Measurements from ENCODE around the gene DACT2.

DACT2 gene

DNA sequence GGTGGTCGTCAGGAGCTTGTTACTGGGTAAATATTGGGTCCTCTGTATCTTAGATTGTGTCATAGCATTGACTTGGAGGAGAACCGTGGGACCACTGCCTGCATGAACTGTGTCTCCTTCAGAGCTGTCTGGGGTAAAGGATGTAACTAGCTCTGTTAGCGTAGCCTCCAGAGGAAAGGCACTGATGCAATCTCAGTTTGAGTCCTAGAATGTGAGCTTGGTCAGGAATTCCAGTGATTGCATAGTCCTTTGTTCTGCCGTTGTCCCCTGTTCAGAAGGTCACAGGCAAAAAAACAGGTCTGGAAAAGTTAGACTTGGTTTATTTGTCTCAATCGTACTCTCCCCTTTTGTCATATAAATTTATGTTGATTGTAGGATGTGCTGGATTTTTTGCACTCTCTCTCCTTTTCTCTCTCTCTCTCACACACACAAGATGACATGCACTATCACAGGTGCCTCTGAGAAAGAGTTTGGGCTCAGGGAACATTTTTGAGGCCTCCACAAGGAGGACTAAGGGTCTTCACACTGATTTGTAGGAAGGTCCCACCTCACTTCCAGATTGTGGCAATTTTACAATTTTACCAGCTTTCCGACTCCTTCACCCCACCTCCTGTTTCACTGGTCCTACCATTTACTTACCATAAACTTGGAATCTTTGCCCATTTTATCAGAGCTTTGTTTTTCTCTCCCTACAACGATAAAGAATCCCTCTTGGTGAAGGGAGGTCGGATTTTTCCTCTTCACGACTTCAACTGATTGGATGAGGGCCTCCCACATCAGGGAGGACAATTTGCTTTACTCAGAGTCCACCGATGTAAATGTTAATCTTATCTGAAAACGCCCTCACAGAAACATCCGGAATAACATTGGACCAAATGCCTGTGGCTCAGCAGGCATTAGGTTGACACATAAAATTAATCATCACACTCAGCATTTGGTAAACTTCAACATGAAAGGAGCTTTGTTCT, 7.0 kb upstream of the DACT2 start:
- Histone ChIP-seq H3K36me3 (no peaks in the 10 kb centered on the region), H3K9me3 (ENCODE audit: severe bottlenecking) (no peaks in the 10 kb centered on the region), H3K27ac (no peak overlapping the region), H3K27me3 (ENCODE audit: insufficient read depth, low read depth, severe bottlenecking) (no peaks in the 10 kb centered on the region), H3K4me3 (ENCODE audit: low read depth, low read length) (no peak overlapping the region)
- DNase-seq, result no peak
- TF ChIP-seq, protein P1, sequence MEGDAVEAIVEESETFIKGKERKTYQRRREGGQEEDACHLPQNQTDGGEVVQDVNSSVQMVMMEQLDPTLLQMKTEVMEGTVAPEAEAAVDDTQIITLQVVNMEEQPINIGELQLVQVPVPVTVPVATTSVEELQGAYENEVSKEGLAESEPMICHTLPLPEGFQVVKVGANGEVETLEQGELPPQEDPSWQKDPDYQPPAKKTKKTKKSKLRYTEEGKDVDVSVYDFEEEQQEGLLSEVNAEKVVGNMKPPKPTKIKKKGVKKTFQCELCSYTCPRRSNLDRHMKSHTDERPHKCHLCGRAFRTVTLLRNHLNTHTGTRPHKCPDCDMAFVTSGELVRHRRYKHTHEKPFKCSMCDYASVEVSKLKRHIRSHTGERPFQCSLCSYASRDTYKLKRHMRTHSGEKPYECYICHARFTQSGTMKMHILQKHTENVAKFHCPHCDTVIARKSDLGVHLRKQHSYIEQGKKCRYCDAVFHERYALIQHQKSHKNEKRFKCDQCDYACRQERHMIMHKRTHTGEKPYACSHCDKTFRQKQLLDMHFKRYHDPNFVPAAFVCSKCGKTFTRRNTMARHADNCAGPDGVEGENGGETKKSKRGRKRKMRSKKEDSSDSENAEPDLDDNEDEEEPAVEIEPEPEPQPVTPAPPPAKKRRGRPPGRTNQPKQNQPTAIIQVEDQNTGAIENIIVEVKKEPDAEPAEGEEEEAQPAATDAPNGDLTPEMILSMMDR (IDR thresholded peaks at IDR 0.05; ENCODE audit: low read depth, low read length), result no peak

DNA sequence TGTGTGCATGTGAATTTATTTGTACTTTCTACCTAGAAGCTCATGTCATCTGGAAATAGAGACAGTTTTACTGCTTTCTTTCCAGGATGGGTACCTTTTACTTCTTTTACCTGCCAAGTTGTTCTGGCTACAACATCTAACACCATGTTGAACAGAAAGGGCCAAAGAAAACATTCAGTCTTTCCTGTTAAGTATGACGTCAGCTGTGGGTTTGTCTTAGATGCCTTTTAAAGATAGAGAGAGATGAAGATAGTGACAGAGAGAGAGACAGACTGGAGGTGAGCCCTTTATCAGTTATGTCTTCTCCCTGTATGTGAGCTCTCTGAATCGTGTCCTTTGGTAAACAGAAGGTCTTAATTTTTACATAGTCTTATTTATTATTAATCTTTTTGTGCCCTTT, 3.4 kb upstream of the DACT2 start:
- no peak overlapping the region for H3K4me3 ChIP-seq (ENCODE audit: low read depth, low read length)
- no peaks in the 10 kb centered on the region for H3K36me3 ChIP-seq
- no peaks in the 10 kb centered on the region for H3K27me3 ChIP-seq (ENCODE audit: insufficient read depth, low read depth, severe bottlenecking)
- no peak overlapping the region for H3K27ac ChIP-seq
- no peak for DNase-seq
- TF ChIP-seq, protein P1 (IDR thresholded peaks at IDR 0.05; ENCODE audit: low read depth, low read length), result no peak
- H3K9me3 ChIP-seq (ENCODE audit: severe bottlenecking), result no peaks in the 10 kb centered on the region

DNA sequence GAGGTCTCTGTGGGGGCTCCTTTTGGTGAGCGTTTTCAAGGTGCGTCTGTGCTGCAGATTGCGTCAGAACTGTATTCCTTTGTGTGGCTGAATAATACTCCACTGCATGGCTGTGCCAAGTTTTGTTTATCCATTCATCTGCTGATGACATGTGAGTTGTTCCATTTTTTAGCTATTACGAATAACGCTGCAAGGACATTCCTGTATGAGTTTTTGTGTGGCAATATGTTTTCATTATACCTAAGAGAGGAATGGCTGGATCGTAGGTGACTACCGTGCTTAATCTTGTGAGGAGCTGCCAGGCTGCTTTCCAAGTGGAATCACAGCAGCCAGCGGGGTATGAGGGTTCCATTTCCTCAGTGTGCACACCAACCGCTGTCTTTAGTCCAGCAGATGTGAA, 1.1 kb upstream of the DACT2 start:
- Histone ChIP-seq H3K4me3 (ENCODE audit: low read depth, low read length) (no peak overlapping the region), H3K36me3 (no peaks in the 10 kb centered on the region), H3K27ac (no peak overlapping the region), H3K27me3 (ENCODE audit: insufficient read depth, low read depth, severe bottlenecking) (no peaks in the 10 kb centered on the region), H3K9me3 (ENCODE audit: severe bottlenecking) (no peaks in the 10 kb centered on the region)
- TF ChIP-seq, protein P1 (IDR thresholded peaks at IDR 0.05; ENCODE audit: low read depth, low read length), result no peak
- DNase-seq, result no peak

- Histone ChIP-seq H3K4me3 (ENCODE audit: low read depth, low read length) (no peak overlapping the region), H3K9me3 (ENCODE audit: severe bottlenecking) (no peaks in the 10 kb centered on the region), H3K36me3 (no peaks in the 10 kb centered on the region), H3K27me3 (ENCODE audit: insufficient read depth, low read depth, severe bottlenecking) (no peaks in the 10 kb centered on the region), H3K27ac (no peak overlapping the region)
- DNase-seq, result no peak
- TF ChIP-seq, protein P1 (IDR thresholded peaks at IDR 0.05; ENCODE audit: low read depth, low read length), result no peak
These were observed 848 bp downstream of the DACT2 start for GRCh38 chr6:168318579-168319278.

DNA sequence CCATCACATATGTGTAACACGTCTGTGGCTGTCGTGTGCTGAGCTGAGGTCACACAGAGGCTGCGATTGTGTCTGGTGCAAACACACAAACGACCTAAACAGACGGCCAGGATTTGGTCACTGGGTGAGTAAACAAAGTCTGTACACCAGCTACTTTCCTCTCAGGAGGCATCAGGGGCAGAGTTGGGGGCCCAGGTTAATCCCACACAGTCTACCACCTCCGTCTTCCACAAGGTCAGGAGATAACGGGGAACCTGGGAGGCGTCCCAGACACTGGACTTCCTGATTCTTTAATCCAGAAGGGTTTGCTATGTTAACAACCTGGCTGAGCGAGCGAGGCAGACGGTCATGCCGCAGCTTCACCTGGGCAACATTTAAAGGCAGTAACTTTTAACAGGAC, 1.5 kb downstream of the DACT2 start:
- TF ChIP-seq, protein P1 (IDR thresholded peaks at IDR 0.05; ENCODE audit: low read depth, low read length), result no peak
- Histone ChIP-seq H3K9me3 (ENCODE audit: severe bottlenecking) (no peaks in the 10 kb centered on the region), H3K4me3 (ENCODE audit: low read depth, low read length) (no peak overlapping the region), H3K36me3 (no peaks in the 10 kb centered on the region), H3K27me3 (ENCODE audit: insufficient read depth, low read depth, severe bottlenecking) (no peaks in the 10 kb centered on the region), H3K27ac (no peak overlapping the region)
- DNase-seq, result no peak

Data from WERI-Rb-1 (cell line).